Stimulated activated memory B cell treated with anti-CD40 and anti-IgM and Interleukin-4, amounts not matched to agents 10 μg/mL and 1 μg/mL and 100 μg/mL, for 72 hours (primary cell): ENCODE results near the gene ZNF157.
"Not testable (repeated sequence)": the region's sequence is repeated elsewhere in the genome, so short reads cannot be mapped to it uniquely, and the experiment has no call there.

Experiments
- ATAC-seq: fragments of 150-1000 bp; cut with Tn5 transposase; 2 replicates; pipeline ENCODE4 v1.10.0; 2021
- H3K27ac Mint-ChIP-seq: one replicate; pipeline ENCODE4 v1.8.0; 2022; ENCODE audit warnings: mild to moderate bottlenecking, mixed read lengths
- H3K27me3 Mint-ChIP-seq: one replicate; pipeline ENCODE4 v1.8.0; 2022; ENCODE audit warnings: mixed read lengths
- H3K36me3 Mint-ChIP-seq: one replicate; pipeline ENCODE4 v1.8.0; 2022; ENCODE audit warnings: mixed read lengths
- H3K4me1 Mint-ChIP-seq: one replicate; pipeline ENCODE4 v1.8.0; 2022; ENCODE audit warnings: mixed read lengths
- H3K4me3 Mint-ChIP-seq: one replicate; pipeline ENCODE4 v1.8.0; 2022; ENCODE audit warnings: mild to moderate bottlenecking, moderate library complexity, mixed read lengths
- H3K9me3 Mint-ChIP-seq: one replicate; pipeline ENCODE4 v1.8.0; 2022; ENCODE audit warnings: mixed read lengths

The ZNF157 gene

GRCh38 chrX:47370278-47370677 lies at the start of gene ZNF157:
ZNF157 (plus strand) TSS chrX:47370578; CDS start chrX:47370669, 91 bp downstream.
- Mint-ChIP-seq H3K27me3 (no peaks in the 10 kb centered on the region), H3K4me1 (peaks cover 15% of the 10 kb centered on the region), H3K27ac (no peak within 1 kb of the TSS), H3K4me3 (no peak within 1 kb of the TSS), H3K36me3 (no peaks in the 10 kb centered on the region), H3K9me3 (no peaks in the 10 kb centered on the region)
- ATAC-seq, result no peak

GRCh38 chrX:47321386-47321785 lies 49.0 kb upstream of the ZNF157 start:
- no peak overlapping the region for H3K4me3 Mint-ChIP-seq
- no peaks in the 10 kb centered on the region for H3K27me3 Mint-ChIP-seq
- H3K27ac Mint-ChIP-seq, result no peak overlapping the region
- H3K9me3 Mint-ChIP-seq, result peaks cover 3% of the 10 kb centered on the region
- no peaks in the 10 kb centered on the region for H3K4me1 Mint-ChIP-seq
- ATAC-seq, result no peak
- no peaks in the 10 kb centered on the region for H3K36me3 Mint-ChIP-seq

GRCh38 chrX:47321823-47322371 lies 48.5 kb upstream of the ZNF157 start:
- no peaks in the 10 kb centered on the region for H3K4me1 Mint-ChIP-seq
- peaks cover 3% of the 10 kb centered on the region for H3K9me3 Mint-ChIP-seq

GRCh38 chrX:47327902-47328301 lies 42.5 kb upstream of the ZNF157 start:
- H3K27ac Mint-ChIP-seq, result no peak overlapping the region
- H3K4me3 Mint-ChIP-seq, result no peak overlapping the region
- H3K36me3 Mint-ChIP-seq, result no peaks in the 10 kb centered on the region
- no peaks in the 10 kb centered on the region for H3K9me3 Mint-ChIP-seq
- ATAC-seq, result no peak
- no peaks in the 10 kb centered on the region for H3K27me3 Mint-ChIP-seq
- no peaks in the 10 kb centered on the region for H3K4me1 Mint-ChIP-seq

More at GRCh38 chrX:47321823-47322371, 48.5 kb upstream of the ZNF157 start:
- Mint-ChIP-seq H3K27me3 (no peaks in the 10 kb centered on the region), H3K27ac (no peak overlapping the region), H3K36me3 (no peaks in the 10 kb centered on the region), H3K4me3 (no peak overlapping the region)
- no peak for ATAC-seq

- not testable (repeated sequence) for H3K4me3 Mint-ChIP-seq
Observed at GRCh38 chrX:47332729-47333128, 37.6 kb upstream of the ZNF157 start.

GRCh38 chrX:47351706-47352105 lies 18.7 kb upstream of the ZNF157 start:
- H3K4me3 Mint-ChIP-seq, result no peak overlapping the region
- H3K4me1 Mint-ChIP-seq, result no peaks in the 10 kb centered on the region
- no peaks in the 10 kb centered on the region for H3K36me3 Mint-ChIP-seq
- no peaks in the 10 kb centered on the region for H3K9me3 Mint-ChIP-seq
- no peaks in the 10 kb centered on the region for H3K27me3 Mint-ChIP-seq
- no peak overlapping the region for H3K27ac Mint-ChIP-seq
- no peak for ATAC-seq

More at GRCh38 chrX:47332729-47333128, 37.6 kb upstream of the ZNF157 start:
- not testable (repeated sequence) for H3K27me3 Mint-ChIP-seq, H3K4me1 Mint-ChIP-seq, ATAC-seq, H3K27ac Mint-ChIP-seq, H3K36me3 Mint-ChIP-seq, H3K9me3 Mint-ChIP-seq

GRCh38 chrX:47358387-47359065 lies 11.9 kb upstream of the ZNF157 start:
- Mint-ChIP-seq H3K4me3 (peak overlapping the region; percentile 3), H3K9me3 (no peaks in the 10 kb centered on the region), H3K27me3 (no peaks in the 10 kb centered on the region), H3K27ac (peak overlapping the region; percentile 73), H3K36me3 (no peaks in the 10 kb centered on the region), H3K4me1 (peaks cover 23% of the 10 kb centered on the region)
- ATAC-seq, result no peak

GRCh38 chrX:47360423-47361179 lies 9.8 kb upstream of the ZNF157 start:
- Mint-ChIP-seq H3K36me3 (no peaks in the 10 kb centered on the region), H3K27ac (no peak overlapping the region), H3K4me3 (no peak overlapping the region), H3K27me3 (no peaks in the 10 kb centered on the region), H3K4me1 (peaks cover 23% of the 10 kb centered on the region), H3K9me3 (no peaks in the 10 kb centered on the region)
- no peak for ATAC-seq

GRCh38 chrX:47361538-47362511 lies 8.6 kb upstream of the ZNF157 start:
- Mint-ChIP-seq H3K4me3 (peak overlapping the region; percentile 91), H3K4me1 (peaks cover 35% of the 10 kb centered on the region), H3K9me3 (no peaks in the 10 kb centered on the region), H3K27ac (peak overlapping the region; percentile 89), H3K27me3 (no peaks in the 10 kb centered on the region), H3K36me3 (no peaks in the 10 kb centered on the region)
- ATAC-seq, result peak; percentile 95

GRCh38 chrX:47366041-47366722 lies 4.2 kb upstream of the ZNF157 start:
- Mint-ChIP-seq H3K27ac (peak overlapping the region; percentile 94), H3K4me1 (peaks cover 28% of the 10 kb centered on the region), H3K4me3 (peak overlapping the region; percentile 88), H3K9me3 (no peaks in the 10 kb centered on the region), H3K27me3 (no peaks in the 10 kb centered on the region), H3K36me3 (no peaks in the 10 kb centered on the region)
- peak; percentile 76 for ATAC-seq

GRCh38 chrX:47373198-47373597 lies 2.8 kb downstream of the ZNF157 start:
- Mint-ChIP-seq H3K27ac (no peak overlapping the region), H3K9me3 (no peaks in the 10 kb centered on the region), H3K4me3 (no peak overlapping the region), H3K4me1 (no peaks in the 10 kb centered on the region), H3K27me3 (no peaks in the 10 kb centered on the region), H3K36me3 (no peaks in the 10 kb centered on the region)
- ATAC-seq, result no peak

- Mint-ChIP-seq H3K27ac (peak overlapping the region; percentile 76), H3K4me3 (peak overlapping the region; percentile 66), H3K4me1 (peaks cover 14% of the 10 kb centered on the region), H3K27me3 (no peaks in the 10 kb centered on the region), H3K9me3 (no peaks in the 10 kb centered on the region), H3K36me3 (no peaks in the 10 kb centered on the region)
- ATAC-seq, result peak; percentile 68
Observed at GRCh38 chrX:47380268-47380667, 9.9 kb downstream of the ZNF157 start.

GRCh38 chrX:47380837-47381236 lies 10.5 kb downstream of the ZNF157 start:
- ATAC-seq, H3K36me3 Mint-ChIP-seq, H3K27me3 Mint-ChIP-seq, H3K9me3 Mint-ChIP-seq: not testable (repeated sequence)
- H3K27ac Mint-ChIP-seq, result peak overlapping the region; percentile 76
- peak overlapping the region; percentile 56 for H3K4me3 Mint-ChIP-seq
- H3K4me1 Mint-ChIP-seq, result peaks cover 14% of the 10 kb centered on the region

GRCh38 chrX:47384502-47384901 lies 14.1 kb downstream of the ZNF157 start:
- H3K36me3 Mint-ChIP-seq, result no peaks in the 10 kb centered on the region
- no peak for ATAC-seq
- no peak overlapping the region for H3K27ac Mint-ChIP-seq
- H3K4me1 Mint-ChIP-seq, result peaks cover 14% of the 10 kb centered on the region
- no peak overlapping the region for H3K4me3 Mint-ChIP-seq
- no peaks in the 10 kb centered on the region for H3K9me3 Mint-ChIP-seq
- H3K27me3 Mint-ChIP-seq, result no peaks in the 10 kb centered on the region
